ENCODE results near the gene FBN2. TPM values are rescaled to one million over a fixed set of nuclear protein-coding genes. Genes with fewer than 3 reads are reported as not detected.

The FBN2 gene
- total RNA-seq, 1 experiment from 2014 or later = 0.42 TPM

DNA sequence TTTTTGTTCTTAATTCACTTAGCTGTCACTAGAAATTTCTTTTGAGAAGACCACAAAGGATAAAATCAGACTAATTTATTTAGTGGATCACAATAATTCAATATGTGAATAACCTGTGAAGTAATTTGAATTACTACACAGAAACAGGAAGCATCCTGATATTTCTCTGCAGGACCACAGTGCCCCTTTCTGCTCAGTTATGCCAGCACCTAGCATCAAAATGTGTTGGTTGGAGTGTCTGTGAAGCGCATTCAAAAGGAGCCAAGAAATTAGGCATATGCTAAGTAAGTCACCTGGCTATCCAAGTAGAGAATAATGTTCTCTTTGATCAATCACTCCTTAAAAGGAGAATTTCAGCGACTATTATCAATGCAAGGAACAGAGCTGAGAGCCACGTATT, 267.0 kb downstream of the FBN2 start:
- no peak overlapping the region for H2AFZ ChIP-seq (ENCODE audit: low read depth, low read length, poor library complexity, severe bottlenecking)
- H4K20me1 ChIP-seq (ENCODE audit: insufficient read depth) = no peaks in the 10 kb centered on the region
- intact Hi-C loops (cut with micrococcal nuclease) = no loop called here
- DNase-seq (ENCODE audit: low read depth, low spot score) (no peak), ATAC-seq (no peak)
- H3K9me3 ChIP-seq (ENCODE audit: control insufficient read depth in 1 of 2, insufficient read depth in 1 of 2, low read depth in 1 of 2, low read length in 2 of 2) = no peaks in the 10 kb centered on the region
- no peak overlapping the region for H3K27ac ChIP-seq (ENCODE audit: low read depth, low read length)
- H3K36me3 ChIP-seq (ENCODE audit: control insufficient read depth in 1 of 2, insufficient read depth in 2 of 2, low read length in 2 of 2) = no peaks in the 10 kb centered on the region
- RAD21 ChIA-PET (ENCODE audit: low non-redundant PET in 1 of 2, low total read pairs in 2 of 2, uncharacterized antibody in 2 of 2, unreplicated experiment in 2 of 2) = no interaction called here
- BruUV-seq (replicated peaks) = no TSS peak
- no peak overlapping the region for H3K9ac ChIP-seq (ENCODE audit: low read length)
- peaks cover 0 to 6% of the 10 kb centered on the region in 2 experiments; a peak in 2 of 4 replicates for H3K4me1 ChIP-seq (ENCODE audit: control insufficient read depth in 1 of 2, insufficient read depth in 2 of 2, low read length in 2 of 2)
- POLR2A ChIA-PET = interaction anchor here (1.0 kb wide), 1 partner anchor 11 kb away, joined by 4 read pairs; no protein-coding TSS in a partner anchor
- H3K79me2 ChIP-seq (ENCODE audit: insufficient read depth, low read length) = no peaks in the 10 kb centered on the region
- no peak overlapping the region for H3K4me2 ChIP-seq (ENCODE audit: low read length)
- no peaks in the 10 kb centered on the region for H3K9me2 ChIP-seq (ENCODE audit: insufficient read depth)
- H3K27me3 ChIP-seq (ENCODE audit: insufficient read depth, low read length) = no peaks in the 10 kb centered on the region
- CTCF ChIA-PET = no interaction called here
- H3K4me3 ChIP-seq (replicated peaks in 1 of 2; ENCODE audit: low read depth in 1 of 2, low read length in 2 of 2) = no peak overlapping the region
- TF ChIP-seq JUND (IDR thresholded peaks at IDR 0.05) (no peak), POLR2AphosphoS5 (IDR thresholded peaks at IDR 0.05; ENCODE audit: low read depth, low read length) (no peak), TCF7L2 (IDR thresholded peaks at IDR 0.05; ENCODE audit: borderline replicate concordance, extremely low read depth, insufficient read depth, insufficient read length) (no peak), ZNF274 (IDR thresholded peaks at IDR 0.05; ENCODE audit: low read depth, low read length) (no peak), RAD21 (IDR thresholded peaks at IDR 0.05; ENCODE audit: low read depth) (no peak), YY1 (IDR thresholded peaks at IDR 0.05; ENCODE audit: extremely low read depth, insufficient replicate concordance, low read depth, low read length) (no peak), SIN3A (IDR thresholded peaks at IDR 0.05; ENCODE audit: low read depth) (no peak), ELF1 (IDR thresholded peaks at IDR 0.05; ENCODE audit: borderline replicate concordance, low read depth) (no peak), SRF (IDR thresholded peaks at IDR 0.05; ENCODE audit: low read depth) (no peak), EGR1 (IDR thresholded peaks at IDR 0.05; ENCODE audit: low read depth) (no peak), CEBPB (IDR thresholded peaks at IDR 0.05; ENCODE audit: low read depth) (no peak)
- TF ChIP-seq, protein P1, sequence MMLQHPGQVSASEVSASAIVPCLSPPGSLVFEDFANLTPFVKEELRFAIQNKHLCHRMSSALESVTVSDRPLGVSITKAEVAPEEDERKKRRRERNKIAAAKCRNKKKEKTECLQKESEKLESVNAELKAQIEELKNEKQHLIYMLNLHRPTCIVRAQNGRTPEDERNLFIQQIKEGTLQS (IDR thresholded peaks at IDR 0.05) = no peak
- TF ChIP-seq, protein P2, sequence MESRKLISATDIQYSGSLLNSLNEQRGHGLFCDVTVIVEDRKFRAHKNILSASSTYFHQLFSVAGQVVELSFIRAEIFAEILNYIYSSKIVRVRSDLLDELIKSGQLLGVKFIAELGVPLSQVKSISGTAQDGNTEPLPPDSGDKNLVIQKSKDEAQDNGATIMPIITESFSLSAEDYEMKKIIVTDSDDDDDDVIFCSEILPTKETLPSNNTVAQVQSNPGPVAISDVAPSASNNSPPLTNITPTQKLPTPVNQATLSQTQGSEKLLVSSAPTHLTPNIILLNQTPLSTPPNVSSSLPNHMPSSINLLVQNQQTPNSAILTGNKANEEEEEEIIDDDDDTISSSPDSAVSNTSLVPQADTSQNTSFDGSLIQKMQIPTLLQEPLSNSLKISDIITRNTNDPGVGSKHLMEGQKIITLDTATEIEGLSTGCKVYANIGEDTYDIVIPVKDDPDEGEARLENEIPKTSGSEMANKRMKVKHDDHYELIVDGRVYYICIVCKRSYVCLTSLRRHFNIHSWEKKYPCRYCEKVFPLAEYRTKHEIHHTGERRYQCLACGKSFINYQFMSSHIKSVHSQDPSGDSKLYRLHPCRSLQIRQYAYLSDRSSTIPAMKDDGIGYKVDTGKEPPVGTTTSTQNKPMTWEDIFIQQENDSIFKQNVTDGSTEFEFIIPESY (IDR thresholded peaks at IDR 0.05; ENCODE audit: extremely low read depth, insufficient replicate concordance, low read length) = no peak
- TF ChIP-seq, protein P3, sequence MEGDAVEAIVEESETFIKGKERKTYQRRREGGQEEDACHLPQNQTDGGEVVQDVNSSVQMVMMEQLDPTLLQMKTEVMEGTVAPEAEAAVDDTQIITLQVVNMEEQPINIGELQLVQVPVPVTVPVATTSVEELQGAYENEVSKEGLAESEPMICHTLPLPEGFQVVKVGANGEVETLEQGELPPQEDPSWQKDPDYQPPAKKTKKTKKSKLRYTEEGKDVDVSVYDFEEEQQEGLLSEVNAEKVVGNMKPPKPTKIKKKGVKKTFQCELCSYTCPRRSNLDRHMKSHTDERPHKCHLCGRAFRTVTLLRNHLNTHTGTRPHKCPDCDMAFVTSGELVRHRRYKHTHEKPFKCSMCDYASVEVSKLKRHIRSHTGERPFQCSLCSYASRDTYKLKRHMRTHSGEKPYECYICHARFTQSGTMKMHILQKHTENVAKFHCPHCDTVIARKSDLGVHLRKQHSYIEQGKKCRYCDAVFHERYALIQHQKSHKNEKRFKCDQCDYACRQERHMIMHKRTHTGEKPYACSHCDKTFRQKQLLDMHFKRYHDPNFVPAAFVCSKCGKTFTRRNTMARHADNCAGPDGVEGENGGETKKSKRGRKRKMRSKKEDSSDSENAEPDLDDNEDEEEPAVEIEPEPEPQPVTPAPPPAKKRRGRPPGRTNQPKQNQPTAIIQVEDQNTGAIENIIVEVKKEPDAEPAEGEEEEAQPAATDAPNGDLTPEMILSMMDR (IDR thresholded peaks at IDR 0.05 in 2 of 3, conservative IDR thresholded peaks at IDR 0.05 in 1 of 3; ENCODE audit: borderline replicate concordance in 1 of 3, insufficient read depth in 1 of 3, low read depth in 2 of 3, low read length in 2 of 3) = no peak
- TF ChIP-seq, protein P4, sequence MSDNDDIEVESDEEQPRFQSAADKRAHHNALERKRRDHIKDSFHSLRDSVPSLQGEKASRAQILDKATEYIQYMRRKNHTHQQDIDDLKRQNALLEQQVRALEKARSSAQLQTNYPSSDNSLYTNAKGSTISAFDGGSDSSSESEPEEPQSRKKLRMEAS (IDR thresholded peaks at IDR 0.05) = no peak
